K562 (cell line): ENCODE results near the gene ASXL2.

Experiments used
- DPF2 ChIP-seq: fragments of 450-650 bp; IDR thresholded peaks from 2 replicates; pipeline ENCODE4 v1.6.1; 2016
- HDAC6 ChIP-seq: IDR thresholded peaks from 2 replicates; pipeline ENCODE4 v1.6.1; 2012; ENCODE audit warnings: low read depth, mild to moderate bottlenecking, control low read depth, inconsistent platforms, low read length, moderate library complexity
- HLTF ChIP-seq: fragments of 450-650 bp; IDR thresholded peaks from 2 replicates; pipeline ENCODE4 v1.6.1; 2016
- HNRNPL ChIP-seq: fragments of 200-400 bp; formaldehyde crosslinking; IDR thresholded peaks from 2 replicates; pipeline ENCODE4 v1.6.1; 2017; ENCODE audit warnings: low read depth, mild to moderate bottlenecking, low read length
- KLF6 ChIP-seq: fragments of 250-450 bp; sonication (Bioruptor Pico); IDR thresholded peaks from 2 replicates; pipeline ENCODE4 v1.4.0; 2020; ENCODE audit warnings: mild to moderate bottlenecking, moderate library complexity, borderline replicate concordance
- SIN3A ChIP-seq, 2 experiments: fragments of 150-350 bp in 1 of 2; IDR thresholded peaks; 2 replicates each; pipeline ENCODE4 v1.6.1; 2011 to 2016; ENCODE audit warnings: borderline replicate concordance in 2 of 2, low read depth in 2 of 2, low read length in 2 of 2, mild to moderate bottlenecking in 2 of 2, moderate library complexity in 2 of 2; ENCODE audit not compliant: control insufficient read depth in 1 of 2
- TAF1 ChIP-seq: IDR thresholded peaks from 2 replicates; pipeline ENCODE4 v1.6.1; 2011; ENCODE audit warnings: mild to moderate bottlenecking, low read length, moderate library complexity; ENCODE audit not compliant: insufficient read depth, control insufficient read depth, severe bottlenecking; ENCODE audit errors: extremely low read depth
- TF ChIP-seq, protein P1 (sequence below): sonication (generic); formaldehyde crosslinking; IDR thresholded peaks from 2 replicates; pipeline ENCODE4 v1.8.1; 2022; ENCODE audit warnings: missing genetic modification reagents
- TF ChIP-seq, protein P2 (sequence below), 3 experiments: IDR thresholded peaks in 2 of 3; conservative IDR thresholded peaks in 1 of 3; 2 replicates each; pipeline ENCODE4 v1.5.1; 2011 to 2012; ENCODE audit warnings: low read length in 3 of 3, mild to moderate bottlenecking in 3 of 3, control low read depth in 2 of 3, improper control_type of control experiment in 1 of 3, inconsistent platforms in 1 of 3, low read depth in 1 of 3, mixed read lengths in 1 of 3, moderate library complexity in 1 of 3; ENCODE audit not compliant: insufficient read depth in 2 of 3

DNA sequence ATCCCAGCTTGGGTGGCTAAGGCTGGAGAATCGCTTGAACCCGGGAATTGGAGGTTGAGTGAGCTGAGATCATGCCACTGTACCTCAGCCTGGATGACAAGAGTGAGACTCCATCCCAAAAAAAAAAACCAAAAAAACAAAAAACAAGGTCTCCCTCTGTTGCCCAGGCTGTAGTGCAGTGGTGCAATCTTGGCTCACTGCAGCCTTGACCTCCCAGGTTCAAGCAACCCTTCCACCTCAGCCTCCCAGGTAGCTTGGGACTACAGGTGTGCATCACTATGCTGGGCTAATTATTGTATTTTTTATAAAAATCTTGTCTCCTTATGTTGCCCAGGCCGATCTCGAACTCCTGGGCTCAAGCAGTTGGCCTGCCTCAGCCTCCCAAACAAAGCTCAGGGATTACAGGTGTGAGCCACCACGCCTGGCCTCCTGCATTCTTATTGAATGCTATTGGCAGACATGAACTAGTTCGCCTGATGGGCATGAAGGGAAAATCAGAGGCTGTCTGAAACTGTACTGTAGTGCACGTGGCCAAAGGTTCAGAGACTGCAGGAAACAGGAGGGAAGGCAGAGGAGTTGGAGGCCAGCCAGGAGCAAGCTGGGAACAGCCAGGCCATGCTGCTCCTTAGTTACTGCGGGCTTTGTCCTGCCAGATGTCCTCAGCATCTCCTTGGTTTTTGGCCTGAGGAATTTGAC lies 16.0 kb upstream of the ASXL2 start:
- no peak for TF ChIP-seq HNRNPL
- TF ChIP-seq TAF1: no peak
- TF ChIP-seq KLF6 (CRISPR knock-in tag): no peak
- no peak for TF ChIP-seq HLTF
- TF ChIP-seq, protein P1, sequence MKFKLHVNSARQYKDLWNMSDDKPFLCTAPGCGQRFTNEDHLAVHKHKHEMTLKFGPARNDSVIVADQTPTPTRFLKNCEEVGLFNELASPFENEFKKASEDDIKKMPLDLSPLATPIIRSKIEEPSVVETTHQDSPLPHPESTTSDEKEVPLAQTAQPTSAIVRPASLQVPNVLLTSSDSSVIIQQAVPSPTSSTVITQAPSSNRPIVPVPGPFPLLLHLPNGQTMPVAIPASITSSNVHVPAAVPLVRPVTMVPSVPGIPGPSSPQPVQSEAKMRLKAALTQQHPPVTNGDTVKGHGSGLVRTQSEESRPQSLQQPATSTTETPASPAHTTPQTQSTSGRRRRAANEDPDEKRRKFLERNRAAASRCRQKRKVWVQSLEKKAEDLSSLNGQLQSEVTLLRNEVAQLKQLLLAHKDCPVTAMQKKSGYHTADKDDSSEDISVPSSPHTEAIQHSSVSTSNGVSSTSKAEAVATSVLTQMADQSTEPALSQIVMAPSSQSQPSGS: no peak
- TF ChIP-seq DPF2: no peak
- no peak for TF ChIP-seq SIN3A (IDR thresholded peaks at IDR 0.05; ENCODE audit: borderline replicate concordance in 2 of 2, control insufficient read depth in 1 of 2, low read depth in 2 of 2, low read length in 2 of 2)
- TF ChIP-seq, protein P2, sequence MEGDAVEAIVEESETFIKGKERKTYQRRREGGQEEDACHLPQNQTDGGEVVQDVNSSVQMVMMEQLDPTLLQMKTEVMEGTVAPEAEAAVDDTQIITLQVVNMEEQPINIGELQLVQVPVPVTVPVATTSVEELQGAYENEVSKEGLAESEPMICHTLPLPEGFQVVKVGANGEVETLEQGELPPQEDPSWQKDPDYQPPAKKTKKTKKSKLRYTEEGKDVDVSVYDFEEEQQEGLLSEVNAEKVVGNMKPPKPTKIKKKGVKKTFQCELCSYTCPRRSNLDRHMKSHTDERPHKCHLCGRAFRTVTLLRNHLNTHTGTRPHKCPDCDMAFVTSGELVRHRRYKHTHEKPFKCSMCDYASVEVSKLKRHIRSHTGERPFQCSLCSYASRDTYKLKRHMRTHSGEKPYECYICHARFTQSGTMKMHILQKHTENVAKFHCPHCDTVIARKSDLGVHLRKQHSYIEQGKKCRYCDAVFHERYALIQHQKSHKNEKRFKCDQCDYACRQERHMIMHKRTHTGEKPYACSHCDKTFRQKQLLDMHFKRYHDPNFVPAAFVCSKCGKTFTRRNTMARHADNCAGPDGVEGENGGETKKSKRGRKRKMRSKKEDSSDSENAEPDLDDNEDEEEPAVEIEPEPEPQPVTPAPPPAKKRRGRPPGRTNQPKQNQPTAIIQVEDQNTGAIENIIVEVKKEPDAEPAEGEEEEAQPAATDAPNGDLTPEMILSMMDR (IDR thresholded peaks at IDR 0.05 in 2 of 3, conservative IDR thresholded peaks at IDR 0.05 in 1 of 3; ENCODE audit: insufficient read depth in 2 of 3, low read depth in 1 of 3, low read length in 3 of 3): no peak
- TF ChIP-seq HDAC6: no peak
